HG03060 (cell line): ENCODE results near the gene COL21A1.

ENCODE experiments used
- ATAC-seq: cut with Tn5 transposase; IDR thresholded peaks from one replicate; pipeline ENCODE4 v1.9.1; 2021; ENCODE audit warnings: low read depth, moderate number of reproducible peaks; ENCODE audit not compliant: unreplicated experiment

The COL21A1 gene

GRCh38 chr6:56199956-56200355 is 47.4 kb downstream of the COL21A1 start:
- no peak for ATAC-seq

DNA sequence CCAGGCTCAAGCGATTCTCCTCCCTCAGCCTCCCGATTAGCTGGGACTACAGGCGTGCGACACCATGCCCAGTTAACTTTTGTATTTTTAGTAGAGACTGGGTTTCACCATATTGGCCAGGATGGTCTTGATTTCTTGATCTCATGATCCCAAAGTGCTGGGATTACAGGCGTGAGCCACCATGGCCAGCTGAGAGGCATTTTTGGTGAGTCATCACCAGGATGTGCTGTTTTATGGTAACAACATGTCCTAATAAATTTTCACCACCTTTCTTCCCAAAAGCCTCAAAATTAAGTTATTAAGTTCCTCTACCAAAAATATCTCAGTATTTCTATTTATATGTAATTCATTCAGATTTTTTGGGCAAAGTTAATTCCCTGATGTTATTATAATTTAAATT is 53.5 kb downstream of the COL21A1 start:
- ATAC-seq, result no peak

- no peak for ATAC-seq
Measured at GRCh38 chr6:56188429-56188828, 59.0 kb downstream of the COL21A1 start.

GRCh38 chr6:56187686-56188085 is 59.7 kb downstream of the COL21A1 start:
- no peak for ATAC-seq

- ATAC-seq, result no peak
Measured at GRCh38 chr6:56176741-56177140, 70.6 kb downstream of the COL21A1 start.

DNA sequence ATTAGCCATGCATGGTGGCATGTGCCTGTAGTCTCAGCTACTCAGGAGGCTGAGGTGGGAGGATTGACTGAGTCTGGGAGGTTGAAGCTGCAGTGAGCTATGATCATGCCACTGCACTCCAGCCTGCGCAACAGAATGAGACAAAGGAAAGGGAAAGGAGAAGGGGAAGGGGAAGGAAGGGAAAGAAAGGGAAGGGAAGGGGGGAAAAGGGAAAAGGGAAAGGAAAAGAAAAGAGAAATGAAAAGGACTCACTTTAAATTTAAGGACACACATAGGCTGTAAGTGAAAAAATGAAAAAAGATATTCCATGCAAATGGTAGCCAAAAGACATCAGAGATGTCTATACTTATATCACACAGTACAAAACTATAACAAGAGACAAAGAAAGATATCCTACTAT is 74.2 kb downstream of the COL21A1 start:
- ATAC-seq, result no peak

DNA sequence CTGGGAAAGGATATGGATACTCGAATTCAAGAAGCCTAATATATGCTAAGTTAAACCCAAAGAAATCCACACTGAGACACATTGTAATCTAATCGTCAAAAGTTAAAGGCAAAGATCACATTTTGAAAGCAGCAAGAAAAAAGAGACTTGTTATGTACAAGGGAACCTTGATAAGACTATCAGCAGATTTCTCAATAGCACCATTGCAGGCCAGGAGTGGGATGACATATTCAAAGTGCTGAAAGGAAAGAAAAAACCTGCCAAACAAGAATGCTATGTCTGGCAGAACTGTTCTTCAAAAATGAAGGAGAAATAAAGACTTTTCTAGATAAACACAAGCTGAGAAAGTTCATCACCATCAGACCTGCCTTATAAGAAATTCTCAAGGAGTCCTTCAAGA is 75.2 kb downstream of the COL21A1 start:
- no peak for ATAC-seq

DNA sequence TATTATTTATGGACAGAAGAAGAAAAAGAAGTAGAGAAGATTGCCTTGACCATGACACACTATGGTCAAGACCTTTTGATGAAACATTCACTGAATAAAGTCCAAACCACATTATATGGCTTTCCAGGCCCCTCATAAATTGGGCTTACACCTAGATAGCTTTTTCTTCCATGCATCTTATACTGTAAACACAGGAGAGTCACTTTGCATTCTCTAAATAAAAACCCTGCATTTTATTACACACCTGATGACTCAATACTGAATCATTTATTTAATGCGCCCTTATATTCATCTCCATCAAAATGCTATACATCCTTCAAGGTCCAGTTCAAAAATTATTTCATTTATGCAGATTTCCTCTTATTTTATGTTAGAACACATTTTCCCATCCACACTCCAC is 78.0 kb downstream of the COL21A1 start:
- ATAC-seq, result no peak

DNA sequence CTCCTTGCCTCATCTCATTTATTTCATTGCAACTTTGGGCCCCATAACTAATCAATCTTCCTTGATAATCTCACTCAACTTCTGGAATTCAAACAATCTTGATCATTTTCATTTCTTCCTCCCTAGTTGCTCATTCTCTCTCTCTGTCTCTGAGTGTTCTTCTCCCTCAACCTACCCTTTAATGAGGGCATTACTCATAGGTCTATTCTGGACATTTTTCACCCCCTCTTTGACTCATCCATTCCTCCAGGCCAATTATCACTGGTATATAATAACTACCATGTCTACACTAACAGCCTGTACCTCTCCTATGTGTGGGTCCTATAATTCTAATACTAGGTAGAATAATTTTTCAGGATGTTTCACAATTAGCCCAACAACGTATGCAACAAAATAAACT is 78.8 kb downstream of the COL21A1 start:
- ATAC-seq, result no peak

- ATAC-seq, result no peak
Measured at GRCh38 chr6:56162081-56162480, 85.3 kb downstream of the COL21A1 start.

GRCh38 chr6:56160489-56160888 is 86.9 kb downstream of the COL21A1 start:
- ATAC-seq, result no peak

GRCh38 chr6:56158571-56158970 is 88.8 kb downstream of the COL21A1 start:
- no peak for ATAC-seq

DNA sequence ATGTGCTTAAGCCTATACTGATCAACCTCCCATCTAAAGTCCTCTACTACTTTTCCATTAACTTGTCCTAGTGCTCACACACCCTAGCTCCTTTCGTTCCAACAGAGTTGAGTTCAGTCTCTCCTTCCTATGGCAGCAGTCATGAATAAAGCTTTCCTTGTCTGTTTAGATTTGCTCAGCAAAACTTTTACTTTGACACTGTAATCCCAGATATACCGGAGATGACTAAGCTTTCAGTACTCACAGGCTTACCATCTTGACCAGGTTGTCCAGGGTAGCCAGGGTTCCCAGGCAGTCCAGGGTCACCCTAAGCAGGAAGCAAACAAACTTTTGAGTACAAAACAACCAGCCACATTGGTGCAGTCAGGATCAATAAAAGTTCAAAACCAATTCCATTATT is 90.7 kb downstream of the COL21A1 start:
- no peak for ATAC-seq

GRCh38 chr6:56155634-56156141 is 91.7 kb downstream of the COL21A1 start:
- ATAC-seq, result no peak

DNA sequence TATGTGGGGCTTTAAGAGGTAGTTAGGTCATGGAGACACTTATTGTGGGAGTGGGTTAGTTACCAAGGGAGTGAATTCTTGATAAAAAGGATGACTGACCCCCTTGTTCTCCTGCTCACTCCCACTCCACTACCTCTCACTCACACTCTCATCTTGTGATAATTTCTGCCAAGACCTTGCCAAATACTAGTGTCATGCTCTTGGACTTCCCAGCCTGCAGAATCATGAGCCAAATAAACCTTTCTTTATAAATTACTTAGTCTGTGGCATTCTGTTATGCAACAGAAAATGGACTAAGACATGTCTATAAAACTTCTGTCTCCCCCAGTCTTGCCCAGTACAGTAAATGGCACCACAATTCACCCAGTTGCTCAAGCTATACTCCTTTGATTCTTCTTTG is 93.3 kb downstream of the COL21A1 start:
- no peak for ATAC-seq

- ATAC-seq, result no peak
Measured at GRCh38 chr6:56152611-56153010, 94.8 kb downstream of the COL21A1 start.

GRCh38 chr6:56151609-56152224 is 95.7 kb downstream of the COL21A1 start:
- no peak for ATAC-seq

DNA sequence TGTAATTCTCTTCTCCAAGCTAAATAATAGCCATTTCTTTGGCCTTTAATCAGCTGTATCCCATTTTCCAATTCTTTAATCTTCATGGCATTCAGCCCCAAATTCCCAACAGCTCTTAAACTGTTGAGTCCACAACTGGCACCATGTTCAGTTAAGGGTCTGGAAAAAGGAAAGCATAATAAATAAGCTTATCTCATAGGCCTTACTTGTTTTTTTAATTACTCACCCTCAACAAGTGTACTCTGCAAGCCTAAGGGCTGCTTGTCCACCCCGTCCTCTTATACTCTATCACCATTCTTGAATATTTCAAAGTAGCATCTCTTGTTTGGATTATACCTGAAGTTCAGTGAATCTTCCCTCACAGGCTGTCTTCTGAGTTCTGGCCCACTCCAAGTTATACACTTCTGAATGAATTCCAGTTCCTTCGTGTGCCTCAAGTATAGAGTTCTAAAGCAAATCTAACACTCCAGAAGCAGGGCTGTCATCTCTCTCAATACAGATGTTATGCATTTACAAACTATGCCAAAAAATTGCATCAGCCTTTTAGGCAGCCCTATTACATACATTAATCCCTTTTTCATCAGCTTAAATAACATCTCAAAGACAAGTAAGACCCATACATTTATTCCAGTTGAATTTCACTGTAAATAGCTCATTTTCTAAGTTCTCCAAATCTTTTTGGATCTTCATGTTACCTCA is 98.7 kb downstream of the COL21A1 start:
- ATAC-seq, result no peak

GRCh38 chr6:56147766-56148165 is 99.6 kb downstream of the COL21A1 start:
- no peak for ATAC-seq

- ATAC-seq, result no peak
Measured at GRCh38 chr6:56146086-56146485, 101.3 kb downstream of the COL21A1 start.

DNA sequence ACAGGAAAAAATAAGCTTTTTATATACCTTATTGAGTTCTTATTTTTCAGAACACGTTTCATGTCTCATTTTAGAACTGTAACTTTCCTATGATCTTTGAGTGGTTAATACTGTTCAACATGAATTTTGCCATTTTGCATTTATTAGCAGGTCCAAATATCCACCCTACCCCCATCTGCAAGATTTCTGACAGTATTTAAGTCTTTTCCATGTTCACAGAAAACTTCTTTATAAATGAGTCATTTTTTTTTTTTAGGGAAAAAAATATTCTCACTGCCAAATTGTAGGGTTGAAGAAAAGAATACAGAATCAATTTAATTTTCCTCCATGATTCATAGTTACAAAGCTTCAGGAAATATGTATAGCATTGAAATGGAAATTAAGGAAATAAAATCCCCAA is 101.8 kb downstream of the COL21A1 start:
- ATAC-seq, result no peak
